AG04449 (cell line): ENCODE results near the gene SLN.

Experiments used
- CTCF ChIA-PET: fragments of 350-600 bp; formaldehyde crosslinking; extraction: SDS; loops from one replicate; lab custom pipeline; 2021; ENCODE audit warnings: antibody characterized with exemption; lab: Yijun Ruan, JAX
- POLR2A ChIA-PET: fragments of 400-600, 350-600 bp; formaldehyde crosslinking; extraction: SDS; loops from one replicate; lab custom pipeline; 2020; ENCODE audit warnings: antibody characterized with exemption, inconsistent platforms; lab: Yijun Ruan, JAX
- DNase-seq: peaks from one replicate; pipeline ENCODE4 v3.0.0-alpha.2; 2010; ENCODE audit warnings: low read depth, low spot score
- H3K4me3 ChIP-seq: 2 replicates; pipeline ENCODE4 v1.5.1; 2011; ENCODE audit warnings: low read depth, mild to moderate bottlenecking, control low read depth, low read length
- CTCF ChIP-seq: IDR thresholded peaks from one replicate; pipeline ENCODE4 v1.5.1; 2011; ENCODE audit warnings: mild to moderate bottlenecking, moderate library complexity, low read length, control low read depth, inconsistent platforms; ENCODE audit not compliant: insufficient read depth; ENCODE audit errors: missing control alignments

SLN gene

GRCh38 chr11:107751082-107751481, 39.2 kb upstream of the SLN start:
- ChIA-PET POLR2A (no interaction called here), CTCF (no interaction called here)
- TF ChIP-seq CTCF, result no peak
- no peak overlapping the region for H3K4me3 ChIP-seq
- no peak for DNase-seq

GRCh38 chr11:107750313-107750712, 38.5 kb upstream of the SLN start:
- H3K4me3 ChIP-seq, result no peak overlapping the region
- TF ChIP-seq CTCF, result no peak
- no peak for DNase-seq
- POLR2A ChIA-PET, result no interaction called here
- CTCF ChIA-PET, result no interaction called here

- ChIA-PET CTCF (interaction anchor here (1.3 to 1.9 kb wide), 2 partner anchors 9 to 24 kb away, joined by 3 to 9 read pairs; no protein-coding TSS in a partner anchor), POLR2A (no interaction called here)
- no peak for TF ChIP-seq CTCF
- DNase-seq, result no peak
- H3K4me3 ChIP-seq, result no peak overlapping the region
Observed at GRCh38 chr11:107747622-107748021, 35.8 kb upstream of the SLN start.

GRCh38 chr11:107744736-107745135, 32.9 kb upstream of the SLN start:
- POLR2A ChIA-PET, result no interaction called here
- CTCF ChIA-PET, result no interaction called here
- no peak for TF ChIP-seq CTCF
- H3K4me3 ChIP-seq, result no peak overlapping the region
- no peak for DNase-seq

- no peak for DNase-seq
- no peak for TF ChIP-seq CTCF
- CTCF ChIA-PET, result interaction anchor here (1.3 to 4.0 kb wide), 2 partner anchors 28 to 180 kb away, joined by 5 to 22 read pairs; no protein-coding TSS in a partner anchor
Observed at GRCh38 chr11:107743191-107743590, 31.3 kb upstream of the SLN start.

GRCh38 chr11:107741044-107741823, 29.4 kb upstream of the SLN start:
- DNase-seq, result no peak
- TF ChIP-seq CTCF, result peak; percentile 61
- POLR2A ChIA-PET, result no interaction called here
- H3K4me3 ChIP-seq, result no peak overlapping the region
- CTCF ChIA-PET, result interaction anchor here (0.6 to 4.0 kb wide), 12 partner anchors 10 to 193 kb away, joined by 3 to 22 read pairs (median 4); no protein-coding TSS in a partner anchor

More at GRCh38 chr11:107743191-107743590, 31.3 kb upstream of the SLN start:
- no peak overlapping the region for H3K4me3 ChIP-seq
- POLR2A ChIA-PET, result no interaction called here
